ENCODE results near the gene KRT4.
"Not testable (repeated sequence)": the region's sequence is repeated elsewhere in the genome, so short reads cannot be mapped to it uniquely, and the experiment has no call there.

The KRT4 gene

GRCh38 chr12:52813885-52814709, at the start of gene KRT4:
Gene KRT4, minus strand, starts transcription at chr12:52814116. Its CDS starts 58 bp downstream, at chr12:52814058.
- DNase-seq: no peak

- DNase-seq: no peak
Measured at GRCh38 chr12:52862023-52862422, 48.1 kb upstream of the KRT4 start.

GRCh38 chr12:52861511-52861910, 47.6 kb upstream of the KRT4 start:
- no peak for DNase-seq

- DNase-seq: no peak
Measured at GRCh38 chr12:52860102-52860823, 46.3 kb upstream of the KRT4 start.

- DNase-seq: no peak
Measured at GRCh38 chr12:52857500-52857899, 43.6 kb upstream of the KRT4 start.

GRCh38 chr12:52856787-52857186, 42.9 kb upstream of the KRT4 start:
- DNase-seq: no peak

- DNase-seq: not testable (repeated sequence)
Measured at GRCh38 chr12:52856077-52856476, 42.2 kb upstream of the KRT4 start.

GRCh38 chr12:52851787-52852186, 37.9 kb upstream of the KRT4 start:
- DNase-seq: no peak

GRCh38 chr12:52850681-52851080, 36.8 kb upstream of the KRT4 start:
- no peak for DNase-seq

GRCh38 chr12:52849511-52849910, 35.6 kb upstream of the KRT4 start:
- no peak for DNase-seq

- DNase-seq: no peak
Measured at GRCh38 chr12:52848661-52849255, 34.8 kb upstream of the KRT4 start, which contains the start of gene KRT78. Gene KRT78, minus strand, starts transcription at chr12:52848994. Its CDS starts 64 bp downstream, at chr12:52848930.

GRCh38 chr12:52847335-52848102, 33.6 kb upstream of the KRT4 start:
- no peak for DNase-seq

GRCh38 chr12:52846356-52846970, 32.5 kb upstream of the KRT4 start:
- no peak for DNase-seq

- no peak for DNase-seq
Measured at GRCh38 chr12:52845946-52846345, 32.0 kb upstream of the KRT4 start.

GRCh38 chr12:52844386-52844785, 30.5 kb upstream of the KRT4 start:
- DNase-seq: no peak

- no peak for DNase-seq
Measured at GRCh38 chr12:52839436-52840105, 25.7 kb upstream of the KRT4 start.

GRCh38 chr12:52838609-52839435, 24.9 kb upstream of the KRT4 start:
- no peak for DNase-seq

GRCh38 chr12:52837781-52838608, 24.1 kb upstream of the KRT4 start:
- DNase-seq: no peak

- DNase-seq: no peak
Measured at GRCh38 chr12:52837413-52837741, 23.5 kb upstream of the KRT4 start.

All from stimulated activated naive CD4-positive, alpha-beta T cell treated with Interleukin-2 at 50 U/mL for 16 hours (primary cell).